HL-60 (cell line): ENCODE data around the gene SOCS7.

Experiments
- CTCF ChIP-seq: IDR thresholded peaks from one replicate; pipeline ENCODE4 v1.5.1; 2011; ENCODE audit warnings: low read length, control low read depth, inconsistent platforms; ENCODE audit not compliant: insufficient read depth
- GABPA ChIP-seq: IDR thresholded peaks from 2 replicates; pipeline ENCODE4 v1.6.1; 2012; ENCODE audit warnings: low read depth
- POLR2AphosphoS5 ChIP-seq: IDR thresholded peaks from 2 replicates; pipeline ENCODE4 v1.6.1; 2012; ENCODE audit warnings: low read depth
- REST ChIP-seq: IDR thresholded peaks from 2 replicates; pipeline ENCODE4 v1.6.1; 2012; ENCODE audit warnings: low read depth; ENCODE audit not compliant: insufficient replicate concordance
- SPI1 ChIP-seq: IDR thresholded peaks from 2 replicates; pipeline ENCODE4 v1.6.1; 2012; ENCODE audit warnings: low read depth, mild to moderate bottlenecking, borderline replicate concordance

- no peak for TF ChIP-seq GABPA
- TF ChIP-seq CTCF, result no peak
- no peak for TF ChIP-seq POLR2AphosphoS5
- no peak for TF ChIP-seq REST
- TF ChIP-seq SPI1, result no peak
Observed at GRCh38 chr17:38453951-38454421, 102.3 kb downstream of the SOCS7 start.
